Activated CD4-positive, alpha-beta T cell treated with anti-CD3 and anti-CD28 coated beads, Interleukin-2, amount 50 U/mL, for 16 hours (primary cell): ENCODE measurements around the gene GPC6.
A peak's percentile ranks its signal among the peaks of the same experiment; 100 is the strongest.

ENCODE experiments used
- DNase-seq: peaks from one replicate; pipeline ENCODE4 v3.0.0-alpha.2; 2020

GPC6 gene

GRCh38 chr13:94408314-94409036 lies 1181.9 kb downstream of the GPC6 start:
- DNase-seq: no peak

GRCh38 chr13:94411747-94412146 lies 1185.1 kb downstream of the GPC6 start:
- no peak for DNase-seq

GRCh38 chr13:94412870-94413597 lies 1186.4 kb downstream of the GPC6 start:
- no peak for DNase-seq

- DNase-seq: no peak
Measured at GRCh38 chr13:94413598-94413944, 1187.0 kb downstream of the GPC6 start.

GRCh38 chr13:94414141-94414540 lies 1187.5 kb downstream of the GPC6 start:
- DNase-seq: no peak

- DNase-seq: no peak
Measured at GRCh38 chr13:94414708-94415107, 1188.1 kb downstream of the GPC6 start.

GRCh38 chr13:94415500-94416237 lies 1189.1 kb downstream of the GPC6 start:
- no peak for DNase-seq

- no peak for DNase-seq
Measured at GRCh38 chr13:94416454-94417080, 1190.0 kb downstream of the GPC6 start.

- DNase-seq: no peak
Measured at GRCh38 chr13:94417294-94417693, 1190.7 kb downstream of the GPC6 start.

- DNase-seq: peak; percentile 83
Measured at GRCh38 chr13:94419304-94419924, 1192.8 kb downstream of the GPC6 start.

- no peak for DNase-seq
Measured at GRCh38 chr13:94419925-94420305, 1193.3 kb downstream of the GPC6 start.

- DNase-seq: no peak
Measured at GRCh38 chr13:94427313-94427953, 1200.8 kb downstream of the GPC6 start.

- no peak for DNase-seq
Measured at GRCh38 chr13:94431574-94431973, 1205.0 kb downstream of the GPC6 start.

GRCh38 chr13:94431987-94432386 lies 1205.4 kb downstream of the GPC6 start:
- no peak for DNase-seq

GRCh38 chr13:94433055-94433961 lies 1206.7 kb downstream of the GPC6 start:
- peak; percentile 37 for DNase-seq

GRCh38 chr13:94435604-94436226 lies 1209.1 kb downstream of the GPC6 start:
- DNase-seq: peak; percentile 53

- DNase-seq: no peak
Measured at GRCh38 chr13:94444826-94445225, 1218.2 kb downstream of the GPC6 start.

- DNase-seq: no peak
Measured at GRCh38 chr13:94454334-94454733, 1227.7 kb downstream of the GPC6 start.

- peak; percentile 8 for DNase-seq
Measured at GRCh38 chr13:94454906-94455305, 1228.3 kb downstream of the GPC6 start.

GRCh38 chr13:94455414-94455813 lies 1228.8 kb downstream of the GPC6 start:
- DNase-seq: no peak
